Caco-2 (cell line): ENCODE results near the gene UBR4. TPM values are rescaled to one million over a fixed set of nuclear protein-coding genes. Genes with fewer than 3 reads are reported as not detected.
"Not testable (repeated sequence)": the region's sequence is repeated elsewhere in the genome, so short reads cannot be mapped to it uniquely, and the experiment has no call there.

Experiments
- BruUV-seq: library from RNA; stranded (reverse); fragments of 400-500 nt; replicated peaks from 2 replicates; lab custom pipeline; 2021; lab: Mats Ljungman, UMichigan
- CTCF ChIA-PET: fragments of 300-600 bp; sonication (Branson Sonifier 250); formaldehyde crosslinking; loops from one replicate; lab custom pipeline; 2022; ENCODE audit warnings: antibody characterized with exemption; lab: Charles Lee
- POLR2A ChIA-PET: fragments of 300-600 bp; sonication (Branson Sonifier 250); formaldehyde crosslinking; loops from one replicate; lab custom pipeline; 2022; ENCODE audit warnings: antibody characterized with exemption; lab: Charles Lee
- DNase-seq, 2 experiments: peaks; one replicate each; pipeline versions ENCODE4 v3.0.0 to v3.0.0-alpha.2; 2020 to 2022
- H3K27me3 ChIP-seq: replicated peaks from 2 replicates; pipeline ENCODE4 v1.6.0; 2011; ENCODE audit warnings: low read length; ENCODE audit not compliant: control insufficient read depth, insufficient read depth
- H3K36me3 ChIP-seq: 2 replicates; pipeline ENCODE4 v1.5.1; 2011; ENCODE audit warnings: low read length; ENCODE audit not compliant: control insufficient read depth, insufficient read depth
- H3K4me1 ChIP-seq: fragments of 250-450 bp; sonication (Bioruptor Pico); 2 replicates; pipeline ENCODE4 v1.5.1; 2020; ENCODE audit warnings: mild to moderate bottlenecking
- H3K4me3 ChIP-seq: 2 replicates; pipeline ENCODE4 v1.5.1; 2011; ENCODE audit warnings: low read depth, mild to moderate bottlenecking, control low read depth, low read length
- H3K9me3 ChIP-seq: fragments of 250-450 bp; sonication (Bioruptor Pico); 2 replicates; pipeline ENCODE4 v1.5.1; 2020; ENCODE audit warnings: mild to moderate bottlenecking, moderate library complexity
- H3K27ac Mint-ChIP-seq: one replicate; pipeline ENCODE4 v1.8.0; 2022; ENCODE audit warnings: mixed read lengths; ENCODE audit not compliant: unreplicated experiment
- H3K27me3 Mint-ChIP-seq: one replicate; pipeline ENCODE4 v1.8.0; 2022; ENCODE audit warnings: mixed read lengths; ENCODE audit not compliant: insufficient read depth, unreplicated experiment
- H3K36me3 Mint-ChIP-seq: one replicate; pipeline ENCODE4 v1.8.0; 2022; ENCODE audit warnings: mild to moderate bottlenecking, mixed read lengths; ENCODE audit not compliant: insufficient read depth, unreplicated experiment
- H3K4me1 Mint-ChIP-seq: one replicate; pipeline ENCODE4 v1.8.0; 2022; ENCODE audit warnings: low read depth, mixed read lengths; ENCODE audit not compliant: unreplicated experiment
- H3K4me3 Mint-ChIP-seq: one replicate; pipeline ENCODE4 v1.8.0; 2022; ENCODE audit warnings: mild to moderate bottlenecking, moderate library complexity, mixed read lengths; ENCODE audit not compliant: unreplicated experiment
- H3K9me3 Mint-ChIP-seq: one replicate; pipeline ENCODE4 v1.8.0; 2022; ENCODE audit warnings: mixed read lengths; ENCODE audit not compliant: unreplicated experiment
- intact Hi-C: fragments of 100-400 bp; cut with micrococcal nuclease; formaldehyde crosslinking; loops from one replicate; pipeline ENCODE4 v1.10.0; 2022; ENCODE audit not compliant: unreplicated experiment
- total RNA-seq: library from RNA; stranded (reverse); gene quantifications from 2 replicates; pipeline ENCODE4 v1.2.3, GENCODE V29; 2022
- TF ChIP-seq, protein P1 (sequence below), 2 experiments: fragments of 200-600 bp in 1 of 2; IDR thresholded peaks; 1 replicate in 1 of 2; 2 replicates in 1 of 2; pipeline versions ENCODE4 v1.5.1 to v1.8.0; 2011 to 2022; ENCODE audit warnings: antibody characterized with exemption in 1 of 2, control low read depth in 1 of 2, inconsistent platforms in 1 of 2, low read depth in 1 of 2, low read length in 1 of 2, mild to moderate bottlenecking in 1 of 2, moderate library complexity in 1 of 2; ENCODE audit not compliant: insufficient read depth in 1 of 2, severe bottlenecking in 1 of 2, unreplicated experiment in 1 of 2

The UBR4 gene
- total RNA-seq, 1 experiment from 2014 or later, result 317 TPM

DNA sequence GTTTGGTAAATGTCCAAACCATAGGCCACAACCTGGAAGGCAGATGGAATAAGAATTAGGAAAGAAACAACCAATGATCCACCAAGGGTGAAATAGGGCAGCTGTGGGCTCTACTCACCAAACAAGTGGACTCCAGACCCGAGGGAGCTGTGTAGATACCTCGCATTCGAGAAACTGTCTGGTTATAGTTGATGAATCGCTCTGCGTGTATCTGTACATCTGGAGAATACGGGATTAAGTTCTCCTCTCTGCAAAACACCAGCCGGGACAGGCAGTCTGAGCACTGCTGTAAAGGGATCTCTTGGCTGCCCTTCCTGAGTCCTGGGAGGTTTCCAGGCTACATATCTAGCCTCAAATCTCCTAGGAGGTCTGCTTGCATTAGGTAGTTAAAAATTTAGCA lies 9.4 kb upstream of the UBR4 start:
- Mint-ChIP-seq H3K9me3 (no peaks in the 10 kb centered on the region), H3K36me3 (peaks cover 88% of the 10 kb centered on the region), H3K27ac (peak overlapping the region; percentile 28), H3K4me1 (peaks cover 2% of the 10 kb centered on the region), H3K27me3 (no peaks in the 10 kb centered on the region), H3K4me3 (no peak overlapping the region)
- Histone ChIP-seq H3K4me3 (no peak overlapping the region), H3K27me3 (no peaks in the 10 kb centered on the region), H3K4me1 (no peaks in the 10 kb centered on the region), H3K9me3 (no peaks in the 10 kb centered on the region), H3K36me3 (no peaks in the 10 kb centered on the region)
- TF ChIP-seq, protein P1, sequence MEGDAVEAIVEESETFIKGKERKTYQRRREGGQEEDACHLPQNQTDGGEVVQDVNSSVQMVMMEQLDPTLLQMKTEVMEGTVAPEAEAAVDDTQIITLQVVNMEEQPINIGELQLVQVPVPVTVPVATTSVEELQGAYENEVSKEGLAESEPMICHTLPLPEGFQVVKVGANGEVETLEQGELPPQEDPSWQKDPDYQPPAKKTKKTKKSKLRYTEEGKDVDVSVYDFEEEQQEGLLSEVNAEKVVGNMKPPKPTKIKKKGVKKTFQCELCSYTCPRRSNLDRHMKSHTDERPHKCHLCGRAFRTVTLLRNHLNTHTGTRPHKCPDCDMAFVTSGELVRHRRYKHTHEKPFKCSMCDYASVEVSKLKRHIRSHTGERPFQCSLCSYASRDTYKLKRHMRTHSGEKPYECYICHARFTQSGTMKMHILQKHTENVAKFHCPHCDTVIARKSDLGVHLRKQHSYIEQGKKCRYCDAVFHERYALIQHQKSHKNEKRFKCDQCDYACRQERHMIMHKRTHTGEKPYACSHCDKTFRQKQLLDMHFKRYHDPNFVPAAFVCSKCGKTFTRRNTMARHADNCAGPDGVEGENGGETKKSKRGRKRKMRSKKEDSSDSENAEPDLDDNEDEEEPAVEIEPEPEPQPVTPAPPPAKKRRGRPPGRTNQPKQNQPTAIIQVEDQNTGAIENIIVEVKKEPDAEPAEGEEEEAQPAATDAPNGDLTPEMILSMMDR (IDR thresholded peaks at IDR 0.05; ENCODE audit: insufficient read depth in 1 of 2, low read depth in 1 of 2, low read length in 1 of 2, severe bottlenecking in 1 of 2, unreplicated experiment in 1 of 2), result no peak
- no TSS peak for BruUV-seq
- CTCF ChIA-PET, result no interaction called here
- POLR2A ChIA-PET, result no interaction called here
- DNase-seq, result no peak
- intact Hi-C loops, result no loop called here

DNA sequence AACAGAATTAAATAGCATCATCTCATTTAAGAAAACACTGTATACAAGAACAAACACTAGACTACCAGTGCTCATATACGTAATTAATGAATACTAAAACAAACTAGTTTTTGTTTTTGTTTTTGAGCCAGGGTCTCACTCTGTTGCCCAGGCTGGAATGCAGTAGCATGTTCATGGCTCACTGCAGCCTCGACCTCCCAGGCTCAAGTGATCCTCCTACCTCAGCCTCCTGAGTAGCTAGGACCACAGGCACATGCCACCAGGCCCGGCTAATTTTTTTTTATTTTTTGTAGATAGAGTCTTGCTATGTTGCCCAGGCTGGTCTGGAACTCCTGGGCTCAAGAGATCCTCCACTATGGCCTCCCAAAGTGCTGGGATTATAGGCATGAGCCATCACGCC lies 6.5 kb upstream of the UBR4 start:
- H3K9me3 Mint-ChIP-seq, H3K4me3 ChIP-seq, H3K36me3 ChIP-seq, intact Hi-C loops, H3K27me3 Mint-ChIP-seq, H3K4me1 ChIP-seq, DNase-seq, H3K4me3 Mint-ChIP-seq, H3K27me3 ChIP-seq, CTCF ChIA-PET, H3K27ac Mint-ChIP-seq, BruUV-seq, H3K9me3 ChIP-seq, POLR2A ChIA-PET: not testable (repeated sequence)
- H3K36me3 Mint-ChIP-seq, result peaks cover 85% of the 10 kb centered on the region
- H3K4me1 Mint-ChIP-seq, result peaks cover 15% of the 10 kb centered on the region

DNA sequence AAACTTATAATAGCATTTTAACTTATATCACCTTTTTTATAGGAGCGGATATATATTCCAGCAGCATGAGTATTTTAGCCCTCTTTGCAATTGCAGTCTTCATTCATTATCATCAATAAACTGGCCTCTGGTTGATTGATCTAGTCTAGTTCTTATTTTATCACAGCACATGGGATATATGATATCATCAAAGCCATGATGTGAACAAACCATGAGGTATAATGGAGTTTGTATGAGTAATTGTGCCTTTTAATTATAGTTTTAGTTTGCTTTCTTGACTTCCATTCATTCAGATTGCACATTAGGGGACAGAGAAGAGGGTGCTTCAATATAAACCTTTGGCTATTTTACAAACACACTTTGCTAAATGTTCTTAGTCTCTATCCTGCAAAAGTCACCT lies 3.5 kb upstream of the UBR4 start:
- no peaks in the 10 kb centered on the region for H3K36me3 ChIP-seq
- H3K4me1 ChIP-seq, result no peaks in the 10 kb centered on the region
- H3K27ac Mint-ChIP-seq, result no peak overlapping the region
- peaks cover 15% of the 10 kb centered on the region for H3K4me1 Mint-ChIP-seq
- no peak overlapping the region for H3K4me3 ChIP-seq
- H3K27me3 Mint-ChIP-seq, result no peaks in the 10 kb centered on the region
- TF ChIP-seq, protein P1 (IDR thresholded peaks at IDR 0.05; ENCODE audit: insufficient read depth in 1 of 2, low read depth in 1 of 2, low read length in 1 of 2, severe bottlenecking in 1 of 2, unreplicated experiment in 1 of 2), result no peak
- H3K9me3 ChIP-seq, result no peaks in the 10 kb centered on the region
- H3K4me3 Mint-ChIP-seq, result no peak overlapping the region
- POLR2A ChIA-PET, result no interaction called here
- CTCF ChIA-PET, result no interaction called here
- intact Hi-C loops, result loop anchor here (5.0 kb wide), 1 partner anchor 36 kb away; no protein-coding TSS in a partner anchor
- peaks cover 79% of the 10 kb centered on the region for H3K36me3 Mint-ChIP-seq
- no TSS peak for BruUV-seq
- H3K9me3 Mint-ChIP-seq, result no peaks in the 10 kb centered on the region
- no peak for DNase-seq
- H3K27me3 ChIP-seq, result no peaks in the 10 kb centered on the region

DNA sequence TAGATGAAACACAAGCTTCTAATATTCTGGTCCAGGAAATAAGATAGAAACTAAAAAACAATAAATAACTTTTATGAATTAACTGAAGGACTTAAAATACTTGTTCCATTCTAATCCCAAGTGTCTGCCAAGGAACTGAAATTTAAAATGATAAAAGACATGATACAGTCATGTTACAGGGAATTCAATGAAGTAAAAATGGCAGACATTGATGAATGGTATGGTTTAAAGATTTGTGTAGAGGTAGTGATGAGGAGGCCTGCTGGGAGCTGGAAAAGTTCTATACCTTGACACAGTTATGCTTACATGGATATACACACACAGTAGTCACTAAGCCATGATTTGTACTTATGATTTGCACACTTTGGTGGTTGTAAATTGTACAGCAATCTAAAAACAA lies 2.1 kb upstream of the UBR4 start:
- Mint-ChIP-seq H3K27ac (no peak overlapping the region), H3K4me1 (peaks cover 15% of the 10 kb centered on the region), H3K9me3 (no peaks in the 10 kb centered on the region), H3K36me3 (peaks cover 73% of the 10 kb centered on the region), H3K27me3 (no peaks in the 10 kb centered on the region), H3K4me3 (peak overlapping the region; percentile 92)
- intact Hi-C loops, result loop anchor here (5.0 kb wide), 1 partner anchor 35 kb away; no protein-coding TSS in a partner anchor
- H3K27me3 ChIP-seq, result no peaks in the 10 kb centered on the region
- CTCF ChIA-PET, result interaction anchor here (1.0 kb wide), 1 partner anchor 33 kb away, joined by 4 read pairs; no protein-coding TSS in a partner anchor
- no TSS peak for BruUV-seq
- no peak overlapping the region for H3K4me3 ChIP-seq
- no peaks in the 10 kb centered on the region for H3K9me3 ChIP-seq
- peaks cover 10% of the 10 kb centered on the region for H3K4me1 ChIP-seq
- POLR2A ChIA-PET, result no interaction called here
- H3K36me3 ChIP-seq, result no peaks in the 10 kb centered on the region
- DNase-seq, result no peak
- TF ChIP-seq, protein P1 (IDR thresholded peaks at IDR 0.05; ENCODE audit: insufficient read depth in 1 of 2, low read depth in 1 of 2, low read length in 1 of 2, severe bottlenecking in 1 of 2, unreplicated experiment in 1 of 2), result no peak
